ENCODE data around the gene CPZ.

The CPZ gene

GRCh38 chr4:8558080-8558960 is 34.2 kb upstream of the CPZ start:
- Histone ChIP-seq H4K91ac (ENCODE audit: low read depth, low read length) (peak overlapping the region; percentile 93), H2BK12ac (ENCODE audit: low read length) (peak overlapping the region; percentile 71), H3K79me1 (ENCODE audit: low read length) (peaks cover 56% of the 10 kb centered on the region), H3K18ac (ENCODE audit: low read length) (peak overlapping the region; percentile 51), H3K36me3 (ENCODE audit: control insufficient read depth in 1 of 2, insufficient read depth in 2 of 2, low read length in 2 of 2) (no peaks in the 10 kb centered on the region), H2AK5ac (ENCODE audit: low read length) (peak overlapping the region; percentile 92), H3K4ac (ENCODE audit: low read depth, low read length) (peak overlapping the region; percentile 39), H3K9me3 (ENCODE audit: insufficient read depth, low read depth, low read length) (no peaks in the 10 kb centered on the region), H3K27me3 (ENCODE audit: insufficient read depth, low read length) (no peaks in the 10 kb centered on the region), H4K12ac (ENCODE audit: low read depth, low read length) (peak overlapping the region; percentile 39), H3K14ac (ENCODE audit: low read length) (peak overlapping the region; percentile 76), H3K4me3 (ENCODE audit: low read depth, low read length) (no peak overlapping the region), H2BK120ac (ENCODE audit: insufficient read depth, low read length, poor library complexity) (peak overlapping the region; percentile 94), H3K9ac (ENCODE audit: low read length) (no peak overlapping the region), H3K79me2 (ENCODE audit: control insufficient read depth, insufficient read depth, low read length, poor library complexity) (peaks cover 5% of the 10 kb centered on the region), H2AFZ (ENCODE audit: insufficient read depth, low read length, poor library complexity) (no peak overlapping the region), H3K4me1 (ENCODE audit: control insufficient read depth in 1 of 2, insufficient read depth in 2 of 2, low read length in 2 of 2) (peaks cover 44 to 46% of the 10 kb centered on the region in 2 experiments), H3K4me2 (ENCODE audit: low read length) (no peak overlapping the region), H2BK5ac (ENCODE audit: low read depth, low read length, poor library complexity) (peak overlapping the region; percentile 76), H4K8ac (ENCODE audit: low read depth, low read length) (peak overlapping the region; percentile 34), H3K27ac (ENCODE audit: low read depth, low read length) (no peak overlapping the region), H3K23ac (ENCODE audit: low read length) (no peak overlapping the region)
- no CpG with 5 or more reads among the region's 21 CpGs for WGBS (ENCODE audit: extremely low coverage, insufficient coverage, insufficient read length)
- DNase-seq: peak; percentile 80 to 84

DNA sequence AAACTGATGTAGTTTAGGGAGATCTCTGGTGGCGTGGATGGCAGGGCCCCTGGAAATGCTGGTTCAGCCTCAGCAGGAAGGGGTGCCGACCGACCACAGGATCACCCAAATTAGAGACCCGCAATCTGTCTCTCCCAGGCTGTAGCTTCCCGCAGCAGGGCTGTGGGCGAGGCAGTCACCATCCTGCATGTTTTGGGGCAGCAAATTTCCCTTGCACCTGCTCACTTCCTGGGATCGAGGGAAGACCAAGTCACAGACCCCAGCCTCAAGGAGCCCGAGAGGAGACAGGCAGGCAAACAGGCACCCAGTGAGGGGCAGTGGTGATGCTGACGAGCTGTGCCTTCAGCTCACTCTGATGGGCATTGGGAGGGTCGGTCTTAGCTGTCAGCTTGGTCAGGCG is 33.6 kb upstream of the CPZ start:
- Histone ChIP-seq H3K14ac (ENCODE audit: low read length) (peak overlapping the region; percentile 76), H3K9me3 (ENCODE audit: insufficient read depth, low read depth, low read length) (no peaks in the 10 kb centered on the region), H4K12ac (ENCODE audit: low read depth, low read length) (no peak overlapping the region), H3K4me3 (ENCODE audit: low read depth, low read length) (no peak overlapping the region), H4K91ac (ENCODE audit: low read depth, low read length) (peak overlapping the region; percentile 93), H3K79me2 (ENCODE audit: control insufficient read depth, insufficient read depth, low read length, poor library complexity) (peaks cover 5% of the 10 kb centered on the region), H3K18ac (ENCODE audit: low read length) (peak overlapping the region; percentile 37), H4K8ac (ENCODE audit: low read depth, low read length) (peak overlapping the region; percentile 0), H2BK12ac (ENCODE audit: low read length) (peak overlapping the region; percentile 71), H3K27ac (ENCODE audit: low read depth, low read length) (no peak overlapping the region), H3K4me2 (ENCODE audit: low read length) (no peak overlapping the region), H3K23ac (ENCODE audit: low read length) (no peak overlapping the region), H3K4me1 (ENCODE audit: control insufficient read depth in 1 of 2, insufficient read depth in 2 of 2, low read length in 2 of 2) (peaks cover 44 to 46% of the 10 kb centered on the region in 2 experiments), H3K36me3 (ENCODE audit: control insufficient read depth in 1 of 2, insufficient read depth in 2 of 2, low read length in 2 of 2) (no peaks in the 10 kb centered on the region), H2BK5ac (ENCODE audit: low read depth, low read length, poor library complexity) (peak overlapping the region; percentile 13), H2BK120ac (ENCODE audit: insufficient read depth, low read length, poor library complexity) (peak overlapping the region; percentile 94), H2AK5ac (ENCODE audit: low read length) (peak overlapping the region; percentile 54), H3K79me1 (ENCODE audit: low read length) (peaks cover 54% of the 10 kb centered on the region), H3K27me3 (ENCODE audit: insufficient read depth, low read length) (no peaks in the 10 kb centered on the region), H2AFZ (ENCODE audit: insufficient read depth, low read length, poor library complexity) (no peak overlapping the region), H3K9ac (ENCODE audit: low read length) (no peak overlapping the region), H3K4ac (ENCODE audit: low read depth, low read length) (peak overlapping the region; percentile 6)
- no peak for DNase-seq
- WGBS (ENCODE audit: extremely low coverage, insufficient coverage, insufficient read length): no CpG with 5 or more reads among the region's 11 CpGs

DNA sequence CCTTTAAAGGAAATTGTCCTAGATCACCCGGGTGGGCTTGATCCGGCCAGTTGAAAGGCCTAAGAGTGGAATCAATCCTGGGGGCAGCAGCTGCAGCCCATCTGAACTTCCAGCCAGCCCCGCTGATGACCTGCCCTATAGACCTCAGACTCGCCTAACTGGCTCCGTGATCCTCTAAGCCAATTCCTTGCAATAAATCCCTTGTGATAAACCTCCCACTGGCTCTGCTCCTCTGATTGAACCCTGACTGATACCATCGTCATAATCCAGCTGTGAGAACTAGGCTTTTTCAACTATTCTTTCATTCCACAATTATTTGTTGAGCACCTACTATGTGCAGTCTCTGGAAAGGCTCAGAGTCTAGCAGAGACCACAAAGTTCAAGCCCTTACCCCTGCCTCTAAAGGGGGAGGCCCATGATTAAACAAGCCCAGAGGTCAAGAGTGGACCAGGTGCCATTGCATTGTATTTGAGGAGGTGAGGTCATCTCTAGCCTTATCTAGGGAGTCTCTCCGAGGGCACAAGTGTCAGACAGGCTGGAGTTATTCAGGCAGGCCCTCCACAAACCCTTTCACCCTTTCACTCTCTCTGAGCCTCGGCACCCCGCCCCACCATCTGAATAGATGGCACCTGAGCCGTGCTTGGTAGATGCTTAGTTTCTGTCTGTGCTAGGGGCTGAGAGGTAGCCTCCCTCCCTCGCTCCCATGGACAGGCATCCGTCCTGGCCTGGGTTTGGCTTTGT is 32.9 kb upstream of the CPZ start:
- no peaks in the 10 kb centered on the region for H3K36me3 ChIP-seq (ENCODE audit: control insufficient read depth in 1 of 2, insufficient read depth in 2 of 2, low read length in 2 of 2)

GRCh38 chr4:8560265-8561047 is 32.1 kb upstream of the CPZ start:
- peak overlapping the region; percentile 32 for H3K4ac ChIP-seq (ENCODE audit: low read depth, low read length)
- H4K91ac ChIP-seq (ENCODE audit: low read depth, low read length): peak overlapping the region; percentile 83
- WGBS (ENCODE audit: extremely low coverage, insufficient coverage, insufficient read length): no CpG with 5 or more reads among the region's 16 CpGs
- H3K4me1 ChIP-seq (ENCODE audit: control insufficient read depth in 1 of 2, insufficient read depth in 2 of 2, low read length in 2 of 2): peaks cover 44 to 46% of the 10 kb centered on the region in 2 experiments
- H3K27ac ChIP-seq (ENCODE audit: low read depth, low read length): peak overlapping the region; percentile 83
- H3K4me2 ChIP-seq (ENCODE audit: low read length): peak overlapping the region; percentile 9
- peak overlapping the region; percentile 69 for H4K8ac ChIP-seq (ENCODE audit: low read depth, low read length)
- H4K12ac ChIP-seq (ENCODE audit: low read depth, low read length): no peak overlapping the region
- H2AFZ ChIP-seq (ENCODE audit: insufficient read depth, low read length, poor library complexity): no peak overlapping the region
- no peaks in the 10 kb centered on the region for H3K9me3 ChIP-seq (ENCODE audit: insufficient read depth, low read depth, low read length)
- H3K4me3 ChIP-seq (ENCODE audit: low read depth, low read length): no peak overlapping the region
- peaks cover 5% of the 10 kb centered on the region for H3K79me2 ChIP-seq (ENCODE audit: control insufficient read depth, insufficient read depth, low read length, poor library complexity)
- H3K9ac ChIP-seq (ENCODE audit: low read length): no peak overlapping the region
- peak overlapping the region; percentile 58 for H3K14ac ChIP-seq (ENCODE audit: low read length)
- no peak overlapping the region for H3K23ac ChIP-seq (ENCODE audit: low read length)
- no peaks in the 10 kb centered on the region for H3K27me3 ChIP-seq (ENCODE audit: insufficient read depth, low read length)
- peaks cover 50% of the 10 kb centered on the region for H3K79me1 ChIP-seq (ENCODE audit: low read length)
- no peaks in the 10 kb centered on the region for H3K36me3 ChIP-seq (ENCODE audit: control insufficient read depth in 1 of 2, insufficient read depth in 2 of 2, low read length in 2 of 2)
- peak overlapping the region; percentile 85 for H2BK12ac ChIP-seq (ENCODE audit: low read length)
- peak overlapping the region; percentile 86 for H2BK5ac ChIP-seq (ENCODE audit: low read depth, low read length, poor library complexity)
- H2AK5ac ChIP-seq (ENCODE audit: low read length): peak overlapping the region; percentile 82
- peak overlapping the region; percentile 85 for H2BK120ac ChIP-seq (ENCODE audit: insufficient read depth, low read length, poor library complexity)
- peak overlapping the region; percentile 43 for H3K18ac ChIP-seq (ENCODE audit: low read length)
- peak; percentile 85 to 89 for DNase-seq

More for the DNA sequence above, 32.9 kb upstream of the CPZ start:
- peaks cover 53% of the 10 kb centered on the region for H3K79me1 ChIP-seq (ENCODE audit: low read length)
- no peak overlapping the region for H3K4me3 ChIP-seq (ENCODE audit: low read depth, low read length)
- peak overlapping the region; percentile 36 for H3K18ac ChIP-seq (ENCODE audit: low read length)
- H3K9me3 ChIP-seq (ENCODE audit: insufficient read depth, low read depth, low read length): no peaks in the 10 kb centered on the region
- no CpG with 5 or more reads among the region's 12 CpGs for WGBS (ENCODE audit: extremely low coverage, insufficient coverage, insufficient read length)
- peak overlapping the region; percentile 58 for H3K14ac ChIP-seq (ENCODE audit: low read length)
- H4K91ac ChIP-seq (ENCODE audit: low read depth, low read length): peak overlapping the region; percentile 93
- peak overlapping the region; percentile 94 for H2BK120ac ChIP-seq (ENCODE audit: insufficient read depth, low read length, poor library complexity)
- H3K9ac ChIP-seq (ENCODE audit: low read length): no peak overlapping the region
- peak overlapping the region; percentile 69 for H4K8ac ChIP-seq (ENCODE audit: low read depth, low read length)
- H3K4ac ChIP-seq (ENCODE audit: low read depth, low read length): no peak overlapping the region
- peak overlapping the region; percentile 83 for H3K27ac ChIP-seq (ENCODE audit: low read depth, low read length)
- peak overlapping the region; percentile 82 for H2AK5ac ChIP-seq (ENCODE audit: low read length)
- peak; percentile 38 to 47 for DNase-seq
- peak overlapping the region; percentile 86 for H2BK5ac ChIP-seq (ENCODE audit: low read depth, low read length, poor library complexity)
- H4K12ac ChIP-seq (ENCODE audit: low read depth, low read length): no peak overlapping the region
- H3K4me1 ChIP-seq (ENCODE audit: control insufficient read depth in 1 of 2, insufficient read depth in 2 of 2, low read length in 2 of 2): peaks cover 44 to 46% of the 10 kb centered on the region in 2 experiments
- no peaks in the 10 kb centered on the region for H3K27me3 ChIP-seq (ENCODE audit: insufficient read depth, low read length)
- H3K23ac ChIP-seq (ENCODE audit: low read length): no peak overlapping the region
- peaks cover 5% of the 10 kb centered on the region for H3K79me2 ChIP-seq (ENCODE audit: control insufficient read depth, insufficient read depth, low read length, poor library complexity)
- no peak overlapping the region for H2AFZ ChIP-seq (ENCODE audit: insufficient read depth, low read length, poor library complexity)
- no peak overlapping the region for H3K4me2 ChIP-seq (ENCODE audit: low read length)
- H2BK12ac ChIP-seq (ENCODE audit: low read length): peak overlapping the region; percentile 71

All from trophoblast cell (in vitro differentiated cells and primary cell).